Measurements from ENCODE around the gene ASIC3. TPM values are rescaled to one million over a fixed set of nuclear protein-coding genes. Genes with fewer than 3 reads are reported as not detected.

The ASIC3 gene
- total and polyA plus RNA-seq, 2 of the 8 experiments (the other 6 are each of a cell fraction or from before 2014, with no cell fraction given), result 1.6 to 1.9 TPM

DNA sequence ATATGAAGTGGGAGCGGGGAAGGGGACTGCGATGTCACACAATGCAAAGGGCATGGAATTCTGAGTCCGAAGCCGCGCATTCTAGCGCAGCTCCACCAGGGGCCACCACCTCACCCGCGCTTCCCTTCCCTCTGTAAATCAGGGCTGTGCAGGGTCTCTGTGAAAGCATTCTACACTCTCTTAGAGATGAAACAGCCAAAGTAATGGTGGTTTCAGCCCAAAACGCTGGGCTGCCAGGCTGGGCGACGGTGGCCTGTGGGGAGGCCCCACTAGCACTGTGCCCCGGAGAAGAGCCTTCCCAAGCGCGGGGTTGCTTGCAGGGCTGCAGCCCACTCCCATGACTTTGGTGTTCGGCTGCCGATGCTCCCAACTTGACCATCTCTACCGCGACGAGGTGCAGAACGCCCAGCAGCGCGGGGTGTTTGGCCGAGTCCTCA is 35.4 kb upstream of the ASIC3 start (continued):
- TF ChIP-seq EGR1 (IDR thresholded peaks at IDR 0.05; ENCODE audit: borderline replicate concordance, low read depth, low read length) (no peak), RAD21 (IDR thresholded peaks at IDR 0.05 in 1 of 2, conservative IDR thresholded peaks at IDR 0.05 in 1 of 2; ENCODE audit: low read depth in 2 of 2, low read length in 2 of 2) (peak; percentile 56 to 62)
